H1 (cell line): ENCODE results near the gene CHCHD6. TPM values are rescaled to one million over a fixed set of nuclear protein-coding genes. Genes with fewer than 3 reads are reported as not detected.

ENCODE experiments used
- CTCF ChIA-PET: fragments of 300-600 bp; sonication (Branson Sonifier 250); formaldehyde crosslinking; loops from one replicate; lab custom pipeline; 2021; ENCODE audit not compliant: partially characterized antibody; lab: Charles Lee
- POLR2A ChIA-PET: fragments of 300-600 bp; sonication (Branson Sonifier 250); formaldehyde crosslinking; loops from one replicate; lab custom pipeline; 2021; ENCODE audit warnings: inconsistent platforms; ENCODE audit not compliant: partially characterized antibody; lab: Charles Lee
- DNase-seq, 2 experiments: peaks; one replicate each; pipeline versions ENCODE4 v3.0.0 to v3.0.0-alpha.2; 2010 to 2022; ENCODE audit warnings: low spot score in 2 of 2, low read depth in 1 of 2, mixed read lengths in 1 of 2
- FAIRE-seq: peaks from 2 replicates; lab custom pipeline; 2011; peaks lifted over from hg19 to GRCh38; lab: Jason Lieb, UNC
- H2AFZ ChIP-seq: 2 replicates; pipeline ENCODE4 v1.8.1; 2012; ENCODE audit warnings: low read length, inconsistent platforms
- H2AK5ac ChIP-seq: 2 replicates; pipeline ENCODE4 v1.6.1; 2013; ENCODE audit warnings: low read depth, low read length
- H2BK120ac ChIP-seq: replicated peaks from 2 replicates; pipeline ENCODE3; 2013; ENCODE audit warnings: low read depth, low read length, inconsistent platforms
- H2BK12ac ChIP-seq: 2 replicates; pipeline ENCODE4 v1.6.1; 2013; ENCODE audit warnings: low read depth, low read length
- H2BK15ac ChIP-seq: 2 replicates; pipeline ENCODE4 v1.6.1; 2013; ENCODE audit warnings: low read length
- H2BK20ac ChIP-seq: 2 replicates; pipeline ENCODE4 v1.6.1; 2013; ENCODE audit warnings: low read length
- H2BK5ac ChIP-seq: 2 replicates; pipeline ENCODE4 v1.6.1; 2013; ENCODE audit warnings: low read depth, low read length
- H3K14ac ChIP-seq: 2 replicates; pipeline ENCODE4 v1.6.1; 2013; ENCODE audit warnings: inconsistent platforms; ENCODE audit not compliant: insufficient read length
- H3K18ac ChIP-seq: 2 replicates; pipeline ENCODE4 v1.6.1; 2013; ENCODE audit warnings: low read length; ENCODE audit errors: extremely low read depth
- H3K23ac ChIP-seq: 2 replicates; pipeline ENCODE4 v1.6.1; 2013; ENCODE audit warnings: inconsistent platforms; ENCODE audit not compliant: insufficient read length
- H3K23me2 ChIP-seq: 2 replicates; pipeline ENCODE4 v1.6.1; 2013; ENCODE audit warnings: low read depth, low read length
- H3K27ac ChIP-seq: 2 replicates; pipeline ENCODE4 v1.6.1; 2011; ENCODE audit warnings: low read depth, low read length, inconsistent platforms
- H3K27me3 ChIP-seq, 4 experiments: replicated peaks in 1 of 4; 1 replicate in 1 of 4; 2 replicates in 3 of 4; pipeline versions ENCODE4 v1.6.1 to v1.8.1; 2011 to 2013; ENCODE audit warnings: low read length in 3 of 4, mild to moderate bottlenecking in 3 of 4, inconsistent platforms in 2 of 4, mixed read lengths in 2 of 4, moderate library complexity in 1 of 4; ENCODE audit not compliant: control insufficient read depth in 3 of 4, insufficient read depth in 3 of 4; ENCODE audit errors: extremely low read depth in 1 of 4
- H3K36me3 ChIP-seq, 4 experiments: 2 replicates each; pipeline versions ENCODE4 v1.6.1 to v1.8.1; 2011 to 2013; ENCODE audit warnings: mild to moderate bottlenecking in 4 of 4, low read length in 3 of 4, moderate library complexity in 2 of 4, control low read depth in 1 of 4, inconsistent platforms in 1 of 4; ENCODE audit not compliant: insufficient read depth in 4 of 4, control insufficient read depth in 2 of 4
- H3K4ac ChIP-seq: replicated peaks from 2 replicates; pipeline ENCODE3; 2013; ENCODE audit warnings: low read length, low read depth, mixed read lengths, inconsistent platforms; ENCODE audit not compliant: insufficient read length
- H3K4me1 ChIP-seq, 4 experiments: replicated peaks in 1 of 4; 1 replicate in 1 of 4; 2 replicates in 3 of 4; pipeline versions ENCODE4 v1.6.1 to v1.8.1; 2011 to 2013; ENCODE audit warnings: low read length in 3 of 4, inconsistent platforms in 2 of 4, mixed read lengths in 1 of 4; ENCODE audit not compliant: insufficient read depth in 4 of 4, control insufficient read depth in 3 of 4
- H3K4me2 ChIP-seq, 2 experiments: 2 replicates each; pipeline versions ENCODE4 v1.6.1 to v1.8.1; 2011 to 2013; ENCODE audit warnings: low read depth in 2 of 2, low read length in 2 of 2, control low read depth in 1 of 2, inconsistent platforms in 1 of 2, mild to moderate bottlenecking in 1 of 2; ENCODE audit not compliant: insufficient read depth in 1 of 2
- H3K4me3 ChIP-seq, 4 experiments: fragments of 200-600, 300-600 bp in 1 of 4; sonication (generic), shearing (Covaris generic), sonication (Bioruptor Twin) in 1 of 4; 2 replicates each; pipeline versions ENCODE4 v1.5.1 to v1.8.1; 2011 to 2016; ENCODE audit warnings: low read length in 4 of 4, low read depth in 3 of 4, control low read depth in 2 of 4, inconsistent platforms in 2 of 4, mild to moderate bottlenecking in 2 of 4, mixed read lengths in 1 of 4, moderate library complexity in 1 of 4; ENCODE audit not compliant: insufficient read depth in 2 of 4; ENCODE audit errors: extremely low read depth in 1 of 4
- H3K56ac ChIP-seq: replicated peaks from 2 replicates; pipeline ENCODE3; 2013; ENCODE audit warnings: low read depth, mild to moderate bottlenecking, mixed read lengths, low read length, inconsistent platforms; ENCODE audit not compliant: insufficient read length
- H3K79me1 ChIP-seq: 2 replicates; pipeline ENCODE4 v1.6.1; 2013; ENCODE audit warnings: low read depth, low read length, control low read depth
- H3K79me2 ChIP-seq, 2 experiments: 2 replicates each; pipeline versions ENCODE4 v1.6.1 to v1.8.1; 2012 to 2013; ENCODE audit warnings: low read length in 2 of 2, mild to moderate bottlenecking in 2 of 2, inconsistent platforms in 1 of 2; ENCODE audit not compliant: insufficient read depth in 2 of 2, control insufficient read depth in 1 of 2
- H3K9ac ChIP-seq, 4 experiments: replicated peaks in 1 of 4; 1 replicate in 1 of 4; 2 replicates in 3 of 4; pipeline versions ENCODE4 v1.6.1 to v1.8.1; 2011 to 2013; ENCODE audit warnings: low read depth in 3 of 4, low read length in 3 of 4, control low read depth in 2 of 4, mild to moderate bottlenecking in 2 of 4, moderate library complexity in 2 of 4, inconsistent platforms in 1 of 4; ENCODE audit errors: extremely low read depth in 1 of 4
- H3K9me3 ChIP-seq, 2 experiments: 2 replicates each; pipeline versions ENCODE4 v1.6.1 to v1.8.1; 2012 to 2013; ENCODE audit warnings: mild to moderate bottlenecking in 2 of 2, moderate library complexity in 2 of 2, control low read depth in 1 of 2, inconsistent platforms in 1 of 2, low read depth in 1 of 2, low read length in 1 of 2, mixed read lengths in 1 of 2; ENCODE audit not compliant: insufficient read depth in 2 of 2
- H4K20me1 ChIP-seq, 2 experiments: replicated peaks in 1 of 2; 2 replicates each; pipeline versions ENCODE3 to v1.8.1; 2011 to 2013; ENCODE audit warnings: inconsistent platforms in 2 of 2, low read length in 2 of 2, mild to moderate bottlenecking in 1 of 2; ENCODE audit not compliant: insufficient read depth in 2 of 2, control insufficient read depth in 1 of 2
- H4K5ac ChIP-seq: 2 replicates; pipeline ENCODE4 v1.6.1; 2013; ENCODE audit warnings: low read length, low read depth, mixed read lengths, inconsistent platforms; ENCODE audit not compliant: insufficient read length
- H4K8ac ChIP-seq: 2 replicates; pipeline ENCODE4 v1.8.0; 2013; ENCODE audit warnings: mild to moderate bottlenecking, moderate library complexity, low read length, inconsistent platforms; ENCODE audit not compliant: insufficient read depth; ENCODE audit errors: extremely low read depth
- H4K91ac ChIP-seq: replicated peaks from 2 replicates; pipeline ENCODE3; 2013; ENCODE audit warnings: low read length, mixed read lengths, inconsistent platforms; ENCODE audit not compliant: insufficient read length
- BACH1 ChIP-seq: IDR thresholded peaks from 2 replicates; pipeline ENCODE4 v1.6.1; 2012; ENCODE audit warnings: low read length, improper control_type of control experiment
- CBX5 ChIP-seq: fragments of 300-800, 300-1000 bp; sonication (generic); IDR thresholded peaks from 2 replicates; pipeline ENCODE4 v1.7.1; 2016; ENCODE audit warnings: antibody characterized with exemption, low read length, low read depth
- CEBPB ChIP-seq: IDR thresholded peaks from 2 replicates; pipeline ENCODE4 v1.6.1; 2012; ENCODE audit warnings: low read depth, low read length
- HDAC6 ChIP-seq: IDR thresholded peaks from one replicate; pipeline ENCODE4 v1.7.1; 2012; ENCODE audit warnings: low read depth, mild to moderate bottlenecking, inconsistent platforms, low read length, moderate library complexity
- KDM5A ChIP-seq: fragments of 200-600 bp; IDR thresholded peaks from 2 replicates; pipeline ENCODE4 v1.7.1; 2012; ENCODE audit warnings: mild to moderate bottlenecking, low read length, inconsistent platforms, mixed read lengths
- NANOG ChIP-seq: IDR thresholded peaks from 2 replicates; pipeline ENCODE4 v1.6.1; 2011; ENCODE audit warnings: low read length, low read depth, mild to moderate bottlenecking, inconsistent platforms; ENCODE audit not compliant: insufficient read depth, poor library complexity, severe bottlenecking
- NRF1 ChIP-seq: IDR thresholded peaks from 2 replicates; pipeline ENCODE4 v1.6.1; 2011; ENCODE audit warnings: mild to moderate bottlenecking, low read depth, low read length, improper control_type of control experiment
- POLR2A ChIP-seq, 2 experiments: IDR thresholded peaks; 1 replicate in 1 of 2; 2 replicates in 1 of 2; pipeline ENCODE4 v1.6.1; 2011; ENCODE audit warnings: low read depth in 2 of 2, low read length in 2 of 2, mild to moderate bottlenecking in 2 of 2; ENCODE audit errors: control extremely low read depth in 1 of 2
- POLR2AphosphoS5 ChIP-seq: IDR thresholded peaks from 2 replicates; pipeline ENCODE4 v1.6.1; 2011; ENCODE audit warnings: low read depth, low read length
- POU5F1 ChIP-seq: IDR thresholded peaks from 2 replicates; pipeline ENCODE4 v1.6.1; 2011; ENCODE audit warnings: low read depth, mild to moderate bottlenecking, low read length, moderate library complexity
- RNF2 ChIP-seq: fragments of 200-900, 300-1000 bp; sonication (generic); IDR thresholded peaks from 2 replicates; pipeline ENCODE4 v1.7.1; 2016; ENCODE audit warnings: borderline replicate concordance, low read depth, mild to moderate bottlenecking, antibody characterized with exemption, low read length; ENCODE audit not compliant: poor library complexity, severe bottlenecking; ENCODE audit errors: missing control alignments
- SIN3A ChIP-seq, 2 experiments: IDR thresholded peaks in 1 of 2; conservative IDR thresholded peaks in 1 of 2; 2 replicates each; pipeline ENCODE4 v1.6.1; 2011 to 2012; ENCODE audit warnings: low read length in 2 of 2, improper control_type of control experiment in 1 of 2, low read depth in 1 of 2, mild to moderate bottlenecking in 1 of 2
- SRF ChIP-seq: IDR thresholded peaks from 2 replicates; pipeline ENCODE4 v1.6.1; 2011; ENCODE audit warnings: mild to moderate bottlenecking, low read depth, low read length, moderate library complexity
- TCF12 ChIP-seq: IDR thresholded peaks from 2 replicates; pipeline ENCODE4 v1.6.1; 2011; ENCODE audit warnings: low read depth, mild to moderate bottlenecking, low read length
- WGBS, 2 experiments: shearing (Covaris generic) in 1 of 2; methylation state at CpG; one replicate each; pipeline versions ENCODE4 v1.1.6 to v1.1.7; 2013 to 2015; ENCODE audit warnings: low lambda C conversion rate in 2 of 2, mixed read lengths in 2 of 2, inconsistent platforms in 1 of 2, low coverage in 1 of 2, missing lambda C conversion rate in 1 of 2; ENCODE audit not compliant: insufficient replicate concordance in 2 of 2, insufficient coverage in 1 of 2, insufficient read length in 1 of 2; ENCODE audit errors: extremely low coverage in 1 of 2, missing lambda C conversion rate in 1 of 2; 5-methylcytosine and 5-hydroxymethylcytosine counted together
- polyA plus RNA-seq, 7 experiments: library from polyadenylated mRNA; depleted of rRNA in 3 of 7; stranded (reverse) in 5 of 7; unstranded in 2 of 7; fragments of >200 nt in 5 of 7; fragments of 200-250 nt in 2 of 7; gene quantifications; 1 replicate in 5 of 7; 2 replicates in 1 of 7; 4 replicates in 1 of 7; pipeline versions ENCODE4 v1.2.1 to v1.2.3, GENCODE V29; 2011 to 2013; ENCODE audit warnings: missing spikeins in 2 of 7, mixed read lengths in 2 of 7
- total RNA-seq: library from RNA; stranded (reverse); fragmentation: NEBNext Ultra II Directional; extraction: Animal tissue kit (Norgen Biotek cat#: 25700); gene quantifications from 2 replicates; pipeline ENCODE4 v1.2.1, GENCODE V29; 2021
- TF ChIP-seq, protein P1 (sequence below): IDR thresholded peaks from 2 replicates; pipeline ENCODE4 v1.6.1; 2012; ENCODE audit warnings: inconsistent platforms

The CHCHD6 gene
- total and polyA plus RNA-seq, 2 of the 8 experiments (the other 6 are each of a cell fraction or from before 2014, with no cell fraction given), result 32.4 to 37.6 TPM

DNA sequence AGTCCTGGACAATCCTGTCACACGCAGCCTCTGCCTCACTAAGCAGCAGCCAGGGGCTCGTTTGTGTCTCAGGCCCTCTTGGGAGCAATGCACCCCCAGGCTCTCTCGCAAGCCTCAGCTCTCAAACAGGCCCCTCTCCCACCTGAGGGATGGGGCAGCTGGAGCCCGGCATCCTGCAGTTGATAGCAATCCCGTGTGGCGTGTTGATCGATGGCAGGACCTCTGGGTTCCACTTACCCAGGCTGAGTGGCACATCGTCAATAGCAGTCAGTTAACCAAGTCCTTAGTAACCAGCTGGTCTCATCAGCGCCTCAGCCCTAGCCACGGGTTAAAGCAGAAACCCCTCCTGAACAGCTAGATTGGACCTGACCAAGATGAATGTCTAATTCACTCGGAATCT, 242.4 kb downstream of the CHCHD6 start:
- no peak for FAIRE-seq
- H4K8ac ChIP-seq, result no peak overlapping the region
- TF ChIP-seq POLR2AphosphoS5 (no peak), KDM5A (no peak), NANOG (no peak), CBX5 (no peak), CEBPB (no peak), TCF12 (no peak), HDAC6 (no peak), SRF (no peak), NRF1 (no peak), POU5F1 (no peak), POLR2A (IDR thresholded peaks at IDR 0.05; ENCODE audit: control extremely low read depth in 1 of 2, low read depth in 2 of 2, low read length in 2 of 2) (no peak), RNF2 (no peak), SIN3A (conservative IDR thresholded peaks at IDR 0.05 in 1 of 2, IDR thresholded peaks at IDR 0.05 in 1 of 2; ENCODE audit: low read depth in 1 of 2, low read length in 2 of 2) (no peak), BACH1 (no peak)
- TF ChIP-seq, protein P1, sequence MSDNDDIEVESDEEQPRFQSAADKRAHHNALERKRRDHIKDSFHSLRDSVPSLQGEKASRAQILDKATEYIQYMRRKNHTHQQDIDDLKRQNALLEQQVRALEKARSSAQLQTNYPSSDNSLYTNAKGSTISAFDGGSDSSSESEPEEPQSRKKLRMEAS, result no peak

More for the DNA sequence above, 242.4 kb downstream of the CHCHD6 start:
- H3K79me1 ChIP-seq, result no peaks in the 10 kb centered on the region
- H2BK20ac ChIP-seq, result no peak overlapping the region
- ChIA-PET POLR2A (no interaction called here), CTCF (interaction anchor here (0.6 to 5.0 kb wide), 8 partner anchors 9 to 194 kb away, joined by 3 to 24 read pairs (median 3); no protein-coding TSS in a partner anchor)
- H3K23me2 ChIP-seq, result no peaks in the 10 kb centered on the region
- no peak overlapping the region for H2AK5ac ChIP-seq
- no peak overlapping the region for H3K4ac ChIP-seq
- no peak overlapping the region for H2BK5ac ChIP-seq
- H4K91ac ChIP-seq, result no peak overlapping the region
- no peaks in the 10 kb centered on the region for H3K4me1 ChIP-seq
- no peak overlapping the region for H3K14ac ChIP-seq
- H3K79me2 ChIP-seq, result no peaks in the 10 kb centered on the region
- H4K20me1 ChIP-seq, result peaks cover 0 to 2% of the 10 kb centered on the region in 2 experiments
- no peak overlapping the region for H2BK15ac ChIP-seq
- H3K9ac ChIP-seq, result no peak overlapping the region
- H3K56ac ChIP-seq, result no peak overlapping the region
- no peak overlapping the region for H3K27ac ChIP-seq
- H3K9me3 ChIP-seq, result no peaks in the 10 kb centered on the region
- H3K4me2 ChIP-seq, result no peak overlapping the region
- 91% methylated on average over 11 of the region's 11 CpGs; no CpG with 5 or more reads in 1 of the 2 experiments for WGBS, 2 experiments
- H3K36me3 ChIP-seq, result no peaks in the 10 kb centered on the region
- H3K18ac ChIP-seq, result no peak overlapping the region
- H2AFZ ChIP-seq, result no peak overlapping the region
- H2BK120ac ChIP-seq, result no peak overlapping the region
- no peak overlapping the region for H3K4me3 ChIP-seq
- no peak overlapping the region for H4K5ac ChIP-seq
- no peak for DNase-seq
- no peak overlapping the region for H3K23ac ChIP-seq
- H3K27me3 ChIP-seq, result no peaks in the 10 kb centered on the region
- H2BK12ac ChIP-seq, result no peak overlapping the region
